HG03103 (cell line): ENCODE data around the gene MYO7B.
"Not testable (repeated sequence)": the region's sequence is repeated elsewhere in the genome, so short reads cannot be mapped to it uniquely, and the experiment has no call there.

ENCODE experiments used
- ATAC-seq: cut with Tn5 transposase; IDR thresholded peaks from one replicate; pipeline ENCODE4 v1.9.1; 2021; ENCODE audit warnings: low read depth; ENCODE audit not compliant: unreplicated experiment

The MYO7B gene

GRCh38 chr2:127523269-127523939 is 12.1 kb upstream of the MYO7B start:
- ATAC-seq, result no peak

GRCh38 chr2:127524198-127524834 is 11.2 kb upstream of the MYO7B start:
- ATAC-seq, result not testable (repeated sequence)

GRCh38 chr2:127525691-127526131 is 9.8 kb upstream of the MYO7B start:
- peak; percentile 9 for ATAC-seq

- ATAC-seq, result peak; percentile 78
Measured at GRCh38 chr2:127526132-127527000, 9.1 kb upstream of the MYO7B start, which contains the start of gene IWS1. Gene IWS1, minus strand, starts transcription at chr2:127526489. Its CDS starts 281 bp downstream, at chr2:127526208.

- ATAC-seq, result no peak
Measured at GRCh38 chr2:127527001-127527804, 8.3 kb upstream of the MYO7B start.

- ATAC-seq, result no peak
Measured at GRCh38 chr2:127528487-127528886, 7.0 kb upstream of the MYO7B start.

- ATAC-seq, result not testable (repeated sequence)
Measured at GRCh38 chr2:127529416-127529815, 6.1 kb upstream of the MYO7B start.

GRCh38 chr2:127530245-127531140 is 5.0 kb upstream of the MYO7B start:
- no peak for ATAC-seq

GRCh38 chr2:127531221-127531648 is 4.2 kb upstream of the MYO7B start:
- ATAC-seq, result no peak

GRCh38 chr2:127532296-127532695 is 3.2 kb upstream of the MYO7B start:
- no peak for ATAC-seq

GRCh38 chr2:127535918-127536317 is 435 bp downstream of the MYO7B start:
- no peak for ATAC-seq

GRCh38 chr2:127536707-127537541 is 1.4 kb downstream of the MYO7B start:
- ATAC-seq, result no peak

GRCh38 chr2:127537644-127538043 is 2.2 kb downstream of the MYO7B start:
- no peak for ATAC-seq

GRCh38 chr2:127541809-127542208 is 6.3 kb downstream of the MYO7B start:
- ATAC-seq, result no peak

- ATAC-seq, result no peak
Measured at GRCh38 chr2:127542231-127542630, 6.7 kb downstream of the MYO7B start.

- not testable (repeated sequence) for ATAC-seq
Measured at GRCh38 chr2:127543013-127543501, 7.6 kb downstream of the MYO7B start.

- no peak for ATAC-seq
Measured at GRCh38 chr2:127545189-127545588, 9.7 kb downstream of the MYO7B start.

- no peak for ATAC-seq
Measured at GRCh38 chr2:127545796-127546195, 10.3 kb downstream of the MYO7B start.
